ENCODE measurements around the gene PPME1.

- TF ChIP-seq CTCF (IDR thresholded peaks at IDR 0.05) (no peak), EZH2 (IDR thresholded peaks at IDR 0.05) (no peak), EZH2phosphoT487 (IDR thresholded peaks at IDR 0.05) (no peak)
Observed at GRCh38 chr11:74175920-74176319, 4.8 kb downstream of the PPME1 start.

Data from neural progenitor cell (in vitro differentiated cells).